Panc1 (cell line): Measurements from ENCODE around the gene FAM117B. TPM values are rescaled to one million over a fixed set of nuclear protein-coding genes. Genes with fewer than 3 reads are reported as not detected.
"Not testable (repeated sequence)": the region's sequence is repeated elsewhere in the genome, so short reads cannot be mapped to it uniquely, and the experiment has no call there.

ENCODE experiments used
- ATAC-seq: fragments of 200-7000 bp; cut with Tn5 transposase; 2 replicates; pipeline ENCODE4 v1.9.1; 2020; ENCODE audit warnings: mild to moderate bottlenecking, moderate library complexity
- BruUV-seq: library from RNA; stranded (reverse); fragments of 400-500 nt; replicated peaks from 2 replicates; lab custom pipeline; 2021; lab: Mats Ljungman, UMichigan
- CTCF ChIA-PET: fragments of 300-600 bp; sonication (Branson Sonifier 250); formaldehyde crosslinking; loops from one replicate; lab custom pipeline; 2022; ENCODE audit warnings: antibody characterized with exemption; lab: Charles Lee
- POLR2A ChIA-PET: fragments of 300-600 bp; sonication (Branson Sonifier 250); formaldehyde crosslinking; loops from one replicate; lab custom pipeline; 2022; ENCODE audit warnings: antibody characterized with exemption; lab: Charles Lee
- DNase-seq: peaks from one replicate; pipeline ENCODE4 v3.0.0-alpha.2; 2010; ENCODE audit warnings: low read depth, low spot score
- H3K27ac ChIP-seq: 2 replicates; pipeline ENCODE4 v1.5.1; 2011; ENCODE audit warnings: mild to moderate bottlenecking, low read length, inconsistent platforms
- H3K27me3 ChIP-seq: fragments of 200-500 bp; sonication (Bioruptor generic); 2 replicates; pipeline ENCODE4 v1.6.0; 2014; ENCODE audit warnings: low read length, inconsistent platforms; ENCODE audit not compliant: control insufficient read depth, insufficient read depth
- H3K36me3 ChIP-seq: fragments of 200-500 bp; sonication (Bioruptor generic); 2 replicates; pipeline ENCODE4 v1.5.1; 2014; ENCODE audit warnings: inconsistent platforms, mild to moderate bottlenecking, low read length, moderate library complexity; ENCODE audit not compliant: control insufficient read depth, insufficient read depth
- H3K4me1 ChIP-seq: 2 replicates; pipeline ENCODE4 v1.5.1; 2011; ENCODE audit warnings: inconsistent platforms, mild to moderate bottlenecking, low read length, moderate library complexity; ENCODE audit not compliant: control insufficient read depth, insufficient read depth
- H3K4me3 ChIP-seq, 2 experiments: 2 replicates each; pipeline ENCODE4 v1.5.1; 2011 to 2012; ENCODE audit warnings: low read depth in 2 of 2, low read length in 2 of 2, mild to moderate bottlenecking in 2 of 2, inconsistent platforms in 1 of 2, moderate library complexity in 1 of 2
- H3K9me3 ChIP-seq: fragments of 200-500 bp; sonication (Bioruptor generic); 2 replicates; pipeline ENCODE4 v1.5.1; 2014; ENCODE audit warnings: low read depth, mild to moderate bottlenecking, inconsistent platforms, low read length, moderate library complexity; ENCODE audit not compliant: control insufficient read depth, insufficient read depth
- POLR2AphosphoS5 ChIP-seq: IDR thresholded peaks from 2 replicates; pipeline ENCODE4 v1.6.1; 2012; ENCODE audit warnings: mild to moderate bottlenecking, low read depth, low read length, moderate library complexity
- SIN3A ChIP-seq: IDR thresholded peaks from 2 replicates; pipeline ENCODE4 v1.6.1; 2012; ENCODE audit warnings: low read depth, mild to moderate bottlenecking, low read length, moderate library complexity, borderline replicate concordance; ENCODE audit not compliant: insufficient read depth
- TCF7L2 ChIP-seq: IDR thresholded peaks from 2 replicates; pipeline ENCODE4 v1.6.1; 2011; ENCODE audit warnings: mild to moderate bottlenecking, low read depth, low read length, inconsistent platforms
- in situ Hi-C: cut with HindIII; loops from 2 replicates; pipeline ENCODE4 v1.10.0; 2016; ENCODE audit warnings: low sequenced_read_pairs, low pct_unique_long_range_greater_than_20kb
- intact Hi-C: fragments of 100-400 bp; cut with micrococcal nuclease; formaldehyde crosslinking; loops from one replicate; pipeline ENCODE4 v1.10.0; 2022; ENCODE audit not compliant: unreplicated experiment
- total RNA-seq: library from RNA; stranded (reverse); gene quantifications from one replicate; pipeline ENCODE4 v1.2.1, GENCODE V29; 2021; ENCODE audit not compliant: unreplicated experiment
- TF ChIP-seq, protein P1 (sequence below), 2 experiments: IDR thresholded peaks; 2 replicates each; pipeline ENCODE4 v1.6.1; 2011 to 2012; ENCODE audit warnings: low read depth in 2 of 2, control low read depth in 1 of 2, low read length in 1 of 2, mild to moderate bottlenecking in 1 of 2, moderate library complexity in 1 of 2; ENCODE audit not compliant: insufficient read depth in 1 of 2

FAM117B gene
- total RNA-seq, 1 experiment from 2014 or later = 7.8 TPM

GRCh38 chr2:202671317-202672035, 36.7 kb downstream of the FAM117B start:
- ATAC-seq (no peak), DNase-seq (no peak)
- Histone ChIP-seq H3K27ac (no peak overlapping the region), H3K36me3 (no peaks in the 10 kb centered on the region), H3K9me3 (no peaks in the 10 kb centered on the region), H3K27me3 (no peaks in the 10 kb centered on the region), H3K4me1 (no peaks in the 10 kb centered on the region), H3K4me3 (no peak overlapping the region)
- ChIA-PET CTCF (no interaction called here), POLR2A (no interaction called here)
- intact Hi-C loops = no loop called here
- TF ChIP-seq POLR2AphosphoS5 (no peak), TCF7L2 (no peak)
- TF ChIP-seq, protein P1, sequence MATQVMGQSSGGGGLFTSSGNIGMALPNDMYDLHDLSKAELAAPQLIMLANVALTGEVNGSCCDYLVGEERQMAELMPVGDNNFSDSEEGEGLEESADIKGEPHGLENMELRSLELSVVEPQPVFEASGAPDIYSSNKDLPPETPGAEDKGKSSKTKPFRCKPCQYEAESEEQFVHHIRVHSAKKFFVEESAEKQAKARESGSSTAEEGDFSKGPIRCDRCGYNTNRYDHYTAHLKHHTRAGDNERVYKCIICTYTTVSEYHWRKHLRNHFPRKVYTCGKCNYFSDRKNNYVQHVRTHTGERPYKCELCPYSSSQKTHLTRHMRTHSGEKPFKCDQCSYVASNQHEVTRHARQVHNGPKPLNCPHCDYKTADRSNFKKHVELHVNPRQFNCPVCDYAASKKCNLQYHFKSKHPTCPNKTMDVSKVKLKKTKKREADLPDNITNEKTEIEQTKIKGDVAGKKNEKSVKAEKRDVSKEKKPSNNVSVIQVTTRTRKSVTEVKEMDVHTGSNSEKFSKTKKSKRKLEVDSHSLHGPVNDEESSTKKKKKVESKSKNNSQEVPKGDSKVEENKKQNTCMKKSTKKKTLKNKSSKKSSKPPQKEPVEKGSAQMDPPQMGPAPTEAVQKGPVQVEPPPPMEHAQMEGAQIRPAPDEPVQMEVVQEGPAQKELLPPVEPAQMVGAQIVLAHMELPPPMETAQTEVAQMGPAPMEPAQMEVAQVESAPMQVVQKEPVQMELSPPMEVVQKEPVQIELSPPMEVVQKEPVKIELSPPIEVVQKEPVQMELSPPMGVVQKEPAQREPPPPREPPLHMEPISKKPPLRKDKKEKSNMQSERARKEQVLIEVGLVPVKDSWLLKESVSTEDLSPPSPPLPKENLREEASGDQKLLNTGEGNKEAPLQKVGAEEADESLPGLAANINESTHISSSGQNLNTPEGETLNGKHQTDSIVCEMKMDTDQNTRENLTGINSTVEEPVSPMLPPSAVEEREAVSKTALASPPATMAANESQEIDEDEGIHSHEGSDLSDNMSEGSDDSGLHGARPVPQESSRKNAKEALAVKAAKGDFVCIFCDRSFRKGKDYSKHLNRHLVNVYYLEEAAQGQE (IDR thresholded peaks at IDR 0.05; ENCODE audit: insufficient read depth in 1 of 2, low read depth in 2 of 2, low read length in 1 of 2) = no peak
- in situ Hi-C loops = no loop called here
- no TSS peak for BruUV-seq

- H3K27ac ChIP-seq, H3K9me3 ChIP-seq, in situ Hi-C loops, H3K4me3 ChIP-seq, H3K27me3 ChIP-seq, DNase-seq, intact Hi-C loops, H3K36me3 ChIP-seq, POLR2A ChIA-PET, BruUV-seq, ATAC-seq, H3K4me1 ChIP-seq: not testable (repeated sequence)
- CTCF ChIA-PET = interaction anchor here (0.6 to 0.7 kb wide), 2 partner anchors 38 to 1314 kb away, joined by 7 to 8 read pairs; no protein-coding TSS in a partner anchor
Observed at GRCh38 chr2:202675097-202675496, 40.3 kb downstream of the FAM117B start.

DNA sequence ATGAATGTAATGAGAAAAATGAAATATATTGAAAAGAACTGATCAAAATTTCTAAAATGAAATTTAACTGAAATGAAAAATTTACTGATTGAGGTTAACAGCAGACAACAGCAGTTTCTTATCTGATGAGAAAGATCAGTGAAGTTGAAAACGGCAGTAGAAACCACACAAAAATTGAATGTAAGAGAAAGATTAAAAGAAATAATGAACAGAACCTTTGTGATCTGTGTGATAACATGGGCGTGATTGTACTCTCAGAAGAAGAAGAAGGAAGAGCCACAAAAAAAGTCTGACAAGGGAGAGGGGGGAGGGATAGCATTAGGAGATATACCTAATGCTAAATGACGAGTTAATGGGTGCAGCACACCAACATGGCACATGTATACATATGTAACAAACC, 45.2 kb downstream of the FAM117B start:
- in situ Hi-C loops (no loop called here), intact Hi-C loops (no loop called here)
- POLR2A ChIA-PET = no interaction called here
- Histone ChIP-seq H3K36me3 (no peaks in the 10 kb centered on the region), H3K4me3 (no peak overlapping the region), H3K27me3 (no peaks in the 10 kb centered on the region), H3K4me1 (no peaks in the 10 kb centered on the region), H3K27ac (no peak overlapping the region), H3K9me3 (peaks cover 7% of the 10 kb centered on the region; the same call in 1 of the 2 replicates)
- DNase-seq (no peak), ATAC-seq (no peak)
- TF ChIP-seq POLR2AphosphoS5 = no peak
- TF ChIP-seq SIN3A = no peak
- no peak for TF ChIP-seq TCF7L2
- no TSS peak for BruUV-seq
- CTCF ChIA-PET = no interaction called here
